Activated gamma-delta T cell treated with Interleukin-2 at 50 U/mL for 16 hours (primary cell): ENCODE results near the gene ZNHIT2.
A peak's percentile ranks its signal among the peaks of the same experiment; 100 is the strongest.
"Not testable (repeated sequence)": the region's sequence is repeated elsewhere in the genome, so short reads cannot be mapped to it uniquely, and the experiment has no call there.

Experiments used
- DNase-seq: peaks from one replicate; pipeline ENCODE4 v3.0.0-alpha.2; 2020

Gene ZNHIT2

GRCh38 chr11:65118891-65119669 is 1.6 kb upstream of the ZNHIT2 start:
- not testable (repeated sequence) for DNase-seq

GRCh38 chr11:65118097-65118837 is 766 bp upstream of the ZNHIT2 start:
- DNase-seq, result no peak

GRCh38 chr11:65116370-65117205 is 913 bp downstream of the ZNHIT2 start:
- DNase-seq, result peak; percentile 51

GRCh38 chr11:65115361-65116082 is 2.0 kb downstream of the ZNHIT2 start:
- no peak for DNase-seq

- DNase-seq, result no peak
Measured at GRCh38 chr11:65114538-65115171, 2.8 kb downstream of the ZNHIT2 start.

- no peak for DNase-seq
Measured at GRCh38 chr11:65113839-65114238, 3.7 kb downstream of the ZNHIT2 start.

- no peak for DNase-seq
Measured at GRCh38 chr11:65113361-65113756, 4.1 kb downstream of the ZNHIT2 start.

GRCh38 chr11:65112546-65113360 is 4.7 kb downstream of the ZNHIT2 start:
- DNase-seq, result peak; percentile 73

GRCh38 chr11:65111744-65112545 is 5.6 kb downstream of the ZNHIT2 start, which contains the start of gene TM7SF2:
TM7SF2 (plus strand) TSS chr11:65111872; CDS start chr11:65112016, 144 bp downstream.
- DNase-seq, result peak; percentile 95

- no peak for DNase-seq
Measured at GRCh38 chr11:65111159-65111743, 6.2 kb downstream of the ZNHIT2 start.

- DNase-seq, result peak; percentile 97
Measured at GRCh38 chr11:65110354-65110861, 7.1 kb downstream of the ZNHIT2 start.

- no peak for DNase-seq
Measured at GRCh38 chr11:65109231-65110198, 8.0 kb downstream of the ZNHIT2 start.

GRCh38 chr11:65108469-65109123 is 8.9 kb downstream of the ZNHIT2 start:
- no peak for DNase-seq

GRCh38 chr11:65107751-65108468 is 9.6 kb downstream of the ZNHIT2 start:
- DNase-seq, result no peak

GRCh38 chr11:65107078-65107477 is 10.4 kb downstream of the ZNHIT2 start:
- DNase-seq, result no peak

GRCh38 chr11:65104628-65105027 is 12.9 kb downstream of the ZNHIT2 start:
- no peak for DNase-seq

- no peak for DNase-seq
Measured at GRCh38 chr11:65103476-65103875, 14.0 kb downstream of the ZNHIT2 start.
